ENCODE results near the gene KCTD7.
"Not testable (repeated sequence)": the region's sequence is repeated elsewhere in the genome, so short reads cannot be mapped to it uniquely, and the experiment has no call there.

Gene KCTD7

GRCh38 chr7:66683770-66684123 is 55.1 kb downstream of the KCTD7 start:
- no peak for DNase-seq

GRCh38 chr7:66685663-66686062 is 57.0 kb downstream of the KCTD7 start:
- not testable (repeated sequence) for DNase-seq

- no peak for DNase-seq
Measured at GRCh38 chr7:66687186-66687585, 58.5 kb downstream of the KCTD7 start.

- DNase-seq, result not testable (repeated sequence)
Measured at GRCh38 chr7:66687672-66688071, 59.0 kb downstream of the KCTD7 start.

GRCh38 chr7:66689081-66689480 is 60.4 kb downstream of the KCTD7 start:
- no peak for DNase-seq

GRCh38 chr7:66693331-66693730 is 64.7 kb downstream of the KCTD7 start:
- DNase-seq, result no peak

Data from NCI-H526 (cell line).